Esophagus squamous epithelium (tissue), 5 donors: ENCODE data around the gene ZMIZ1. TPM values are rescaled to one million over a fixed set of nuclear protein-coding genes. Genes with fewer than 3 reads are reported as not detected.

ENCODE experiments used
- DNase-seq: peaks from one replicate; lab custom pipeline; 2025; lab: John Stamatoyannopoulos, UW
- H3K27ac ChIP-seq, 4 donors: fragments of 200-600 bp; sonication (generic); one replicate each; pipeline ENCODE4 v1.5.1; 2016 to 2019; ENCODE audit warnings: mild to moderate bottlenecking in 1 of 4
- H3K27me3 ChIP-seq, 4 donors: fragments of 200-600 bp; sonication (generic); 1 replicate in 3 of 4; 2 replicates in 1 of 4; pipeline versions ENCODE4 v1.5.1 to v1.6.0; 2017 to 2021; ENCODE audit warnings: antibody characterized with exemption in 1 of 4
- H3K36me3 ChIP-seq, 3 donors: fragments of 200-600 bp; sonication (generic); one replicate each; pipeline ENCODE4 v1.5.1; 2016 to 2019
- H3K4me1 ChIP-seq, 3 donors: fragments of 200-600 bp; sonication (generic); one replicate each; pipeline ENCODE4 v1.5.1; 2017 to 2019
- H3K4me3 ChIP-seq, 4 donors: fragments of 200-600 bp; sonication (generic); 1 replicate in 3 of 4; 2 replicates in 1 of 4; pipeline ENCODE4 v1.5.1; 2016 to 2019; ENCODE audit warnings: mild to moderate bottlenecking in 2 of 4, moderate library complexity in 1 of 4
- H3K9me3 ChIP-seq, 3 donors: fragments of 200-600 bp; sonication (generic); one replicate each; pipeline ENCODE4 v1.5.1; 2016 to 2019
- POLR2A ChIP-seq, 4 donors: fragments of 450-650 bp; IDR thresholded peaks; one replicate each; pipeline ENCODE4 v1.6.1; 2017; ENCODE audit warnings: antibody characterized with exemption in 4 of 4, mild to moderate bottlenecking in 4 of 4, moderate library complexity in 3 of 4
- WGBS, 2 donors: methylation state at CpG; one replicate each; pipeline ENCODE4 v1.1.5; 2018; 5-methylcytosine and 5-hydroxymethylcytosine counted together
- intact Hi-C: fragments of 100-400 bp; cut with DNase I; formaldehyde crosslinking; loops from one replicate; pipeline ENCODE4 v1.15.0; 2022
- total RNA-seq, 4 donors: library from RNA; depleted of rRNA; stranded (reverse); fragments of >200 nt; gene quantifications; one replicate each; pipeline ENCODE4 v1.1.0, GENCODE V29; 2016
- TF ChIP-seq, protein P1 (sequence below), 6 experiments: fragments of 450-650 bp in 4 of 6; fragments of 200-600 bp in 2 of 6; sonication (generic) in 2 of 6; IDR thresholded peaks; one replicate each; pipeline ENCODE4 v1.5.1; 2016 to 2019; ENCODE audit warnings: antibody characterized with exemption in 6 of 6, mild to moderate bottlenecking in 4 of 6, moderate library complexity in 4 of 6
- donor health status: DM: yes; HTN: yes; CAD: no.

Gene ZMIZ1
- total RNA-seq, 4 donors from 2014 or later = 28.2 to 79.5 (median 40.4) TPM

DNA sequence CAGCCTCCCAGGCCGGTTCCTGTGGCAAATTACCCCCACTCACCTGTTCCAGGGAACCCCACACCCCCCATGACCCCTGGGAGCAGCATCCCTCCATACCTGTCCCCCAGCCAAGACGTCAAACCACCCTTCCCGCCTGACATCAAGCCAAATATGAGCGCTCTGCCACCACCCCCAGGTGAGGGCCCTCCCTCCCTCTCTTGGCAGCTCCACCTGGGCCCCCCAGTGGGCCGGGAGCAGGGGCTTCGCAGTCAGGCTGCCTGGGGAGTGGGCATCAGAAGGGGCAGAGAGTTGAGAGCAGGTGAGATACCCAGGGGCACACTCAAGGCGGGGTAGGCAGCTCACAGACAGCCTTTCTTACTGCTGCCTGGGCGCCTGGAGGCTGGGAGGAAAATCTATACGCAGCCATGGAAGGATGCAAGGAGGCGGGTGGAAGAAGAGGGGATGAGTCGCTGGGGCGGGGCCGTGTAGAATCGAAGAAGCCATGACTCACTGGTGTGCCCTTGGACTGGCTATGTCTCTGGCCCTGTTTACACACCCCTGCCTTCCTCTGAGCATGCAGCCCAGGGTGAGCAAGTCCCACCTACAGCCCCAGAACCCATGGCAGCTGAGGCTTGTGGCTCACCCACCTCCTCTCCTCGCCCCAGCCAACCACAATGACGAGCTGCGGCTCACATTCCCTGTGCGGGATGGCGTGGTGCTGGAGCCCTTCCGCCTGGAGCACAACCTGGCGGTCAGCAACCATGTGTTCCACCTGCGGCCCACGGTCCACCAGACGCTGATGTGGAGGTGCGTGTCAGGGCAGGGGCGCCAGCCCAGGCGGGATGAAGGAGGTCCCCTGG, 229.9 kb downstream of the ZMIZ1 start:
- TF ChIP-seq POLR2A (IDR thresholded peaks at IDR 0.05) = no peak
- TF ChIP-seq, protein P1, sequence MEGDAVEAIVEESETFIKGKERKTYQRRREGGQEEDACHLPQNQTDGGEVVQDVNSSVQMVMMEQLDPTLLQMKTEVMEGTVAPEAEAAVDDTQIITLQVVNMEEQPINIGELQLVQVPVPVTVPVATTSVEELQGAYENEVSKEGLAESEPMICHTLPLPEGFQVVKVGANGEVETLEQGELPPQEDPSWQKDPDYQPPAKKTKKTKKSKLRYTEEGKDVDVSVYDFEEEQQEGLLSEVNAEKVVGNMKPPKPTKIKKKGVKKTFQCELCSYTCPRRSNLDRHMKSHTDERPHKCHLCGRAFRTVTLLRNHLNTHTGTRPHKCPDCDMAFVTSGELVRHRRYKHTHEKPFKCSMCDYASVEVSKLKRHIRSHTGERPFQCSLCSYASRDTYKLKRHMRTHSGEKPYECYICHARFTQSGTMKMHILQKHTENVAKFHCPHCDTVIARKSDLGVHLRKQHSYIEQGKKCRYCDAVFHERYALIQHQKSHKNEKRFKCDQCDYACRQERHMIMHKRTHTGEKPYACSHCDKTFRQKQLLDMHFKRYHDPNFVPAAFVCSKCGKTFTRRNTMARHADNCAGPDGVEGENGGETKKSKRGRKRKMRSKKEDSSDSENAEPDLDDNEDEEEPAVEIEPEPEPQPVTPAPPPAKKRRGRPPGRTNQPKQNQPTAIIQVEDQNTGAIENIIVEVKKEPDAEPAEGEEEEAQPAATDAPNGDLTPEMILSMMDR (IDR thresholded peaks at IDR 0.05) = no peak
- no peaks in the 10 kb centered on the region for H3K27me3 ChIP-seq
- no peaks in the 10 kb centered on the region for H3K9me3 ChIP-seq
- intact Hi-C loops = no loop called here
- WGBS, 2 donors = 51 to 71% methylated on average over 4 to 14 of the region's 27 CpGs
- peaks cover 66 to 100% (median 69%) of the 10 kb centered on the region in 3 donors for H3K36me3 ChIP-seq
- H3K4me1 ChIP-seq = peaks cover 17 to 38% (median 20%) of the 10 kb centered on the region in 3 donors
- DNase-seq = no peak
- H3K27ac ChIP-seq = peak overlapping the region; percentile 21 to 75 (median 68)
- H3K4me3 ChIP-seq = no peak overlapping the region

DNA sequence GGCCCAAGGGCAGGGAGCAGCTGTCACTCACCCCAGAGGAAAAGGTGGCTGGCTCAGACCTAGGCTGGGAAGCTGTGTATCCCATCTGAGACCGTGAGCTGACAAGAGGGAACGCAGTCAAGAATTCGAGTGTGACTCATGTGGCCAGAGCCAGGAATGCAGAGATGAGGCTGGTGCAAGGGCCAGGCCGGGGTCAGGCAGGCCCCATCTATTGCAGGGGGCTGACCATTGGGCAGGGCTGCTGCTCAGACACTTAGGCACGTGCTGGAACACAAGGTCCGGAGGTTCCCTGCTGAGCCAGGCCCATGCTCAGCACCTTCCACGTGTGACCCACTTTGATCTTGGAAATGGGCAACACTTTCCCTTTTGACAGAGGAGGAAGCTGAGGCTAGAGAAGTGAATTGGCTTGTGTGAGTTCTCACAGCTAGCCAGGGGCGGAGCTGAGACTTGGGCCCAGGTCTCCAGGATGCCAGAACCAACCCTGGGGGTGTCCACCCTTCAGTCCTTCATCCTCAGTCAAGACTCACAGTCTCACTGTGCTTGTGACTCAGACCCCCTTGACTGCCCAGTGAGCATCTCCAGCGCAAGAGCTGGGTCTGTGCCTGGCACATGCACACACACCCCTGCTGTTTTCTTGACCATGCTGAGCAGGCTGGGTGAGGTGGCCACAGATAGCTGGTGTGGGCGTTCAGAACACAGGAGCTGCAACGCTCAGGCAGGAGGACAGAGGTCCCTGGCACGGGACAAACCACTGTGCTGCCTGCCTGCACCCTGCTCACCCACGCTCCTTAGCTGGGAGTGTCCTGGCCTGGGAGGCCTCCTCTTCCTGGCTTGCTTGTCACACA, 230.9 kb downstream of the ZMIZ1 start:
- H3K27ac ChIP-seq = peak overlapping the region; percentile 21 to 75 (median 66)
- WGBS, 2 donors = 64 to 100% methylated on average over 1 to 8 of the region's 13 CpGs

DNA sequence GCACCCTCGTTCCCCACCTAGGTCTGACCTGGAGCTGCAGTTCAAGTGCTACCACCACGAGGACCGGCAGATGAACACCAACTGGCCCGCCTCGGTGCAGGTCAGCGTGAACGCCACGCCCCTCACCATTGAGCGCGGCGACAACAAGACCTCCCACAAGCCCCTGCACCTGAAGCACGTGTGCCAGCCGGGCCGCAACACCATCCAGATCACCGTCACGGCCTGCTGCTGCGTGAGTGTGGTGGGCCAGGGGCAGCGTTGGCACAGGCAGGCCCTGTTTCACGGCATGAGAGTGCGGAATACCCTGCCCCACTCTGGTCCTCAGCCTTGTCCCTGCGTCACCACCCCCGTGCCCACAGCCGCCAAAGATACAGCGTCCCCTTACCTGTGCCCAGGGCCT, 231.9 kb downstream of the ZMIZ1 start:
- DNase-seq = no peak
- Histone ChIP-seq H3K27ac (no peak overlapping the region), H3K9me3 (no peaks in the 10 kb centered on the region), H3K4me3 (no peak overlapping the region), H3K36me3 (peaks cover 79 to 100% (median 83%) of the 10 kb centered on the region in 3 donors), H3K4me1 (peaks cover 7 to 20% (median 15%) of the 10 kb centered on the region in 3 donors), H3K27me3 (no peaks in the 10 kb centered on the region)
- WGBS, 2 donors = 80 to 95% methylated on average over 6 to 19 of the region's 24 CpGs
- no peak for TF ChIP-seq POLR2A (IDR thresholded peaks at IDR 0.05)
- TF ChIP-seq, protein P1 (IDR thresholded peaks at IDR 0.05) = no peak
- intact Hi-C loops = no loop called here

More for the DNA sequence above, 230.9 kb downstream of the ZMIZ1 start:
- Histone ChIP-seq H3K4me3 (no peak overlapping the region), H3K4me1 (peaks cover 9 to 28% (median 15%) of the 10 kb centered on the region in 3 donors), H3K9me3 (no peaks in the 10 kb centered on the region), H3K27me3 (no peaks in the 10 kb centered on the region), H3K36me3 (peaks cover 74 to 100% (median 75%) of the 10 kb centered on the region in 3 donors)
- TF ChIP-seq POLR2A (IDR thresholded peaks at IDR 0.05) = no peak
- TF ChIP-seq, protein P1 (IDR thresholded peaks at IDR 0.05) = no peak
- intact Hi-C loops = no loop called here
- no peak for DNase-seq

DNA sequence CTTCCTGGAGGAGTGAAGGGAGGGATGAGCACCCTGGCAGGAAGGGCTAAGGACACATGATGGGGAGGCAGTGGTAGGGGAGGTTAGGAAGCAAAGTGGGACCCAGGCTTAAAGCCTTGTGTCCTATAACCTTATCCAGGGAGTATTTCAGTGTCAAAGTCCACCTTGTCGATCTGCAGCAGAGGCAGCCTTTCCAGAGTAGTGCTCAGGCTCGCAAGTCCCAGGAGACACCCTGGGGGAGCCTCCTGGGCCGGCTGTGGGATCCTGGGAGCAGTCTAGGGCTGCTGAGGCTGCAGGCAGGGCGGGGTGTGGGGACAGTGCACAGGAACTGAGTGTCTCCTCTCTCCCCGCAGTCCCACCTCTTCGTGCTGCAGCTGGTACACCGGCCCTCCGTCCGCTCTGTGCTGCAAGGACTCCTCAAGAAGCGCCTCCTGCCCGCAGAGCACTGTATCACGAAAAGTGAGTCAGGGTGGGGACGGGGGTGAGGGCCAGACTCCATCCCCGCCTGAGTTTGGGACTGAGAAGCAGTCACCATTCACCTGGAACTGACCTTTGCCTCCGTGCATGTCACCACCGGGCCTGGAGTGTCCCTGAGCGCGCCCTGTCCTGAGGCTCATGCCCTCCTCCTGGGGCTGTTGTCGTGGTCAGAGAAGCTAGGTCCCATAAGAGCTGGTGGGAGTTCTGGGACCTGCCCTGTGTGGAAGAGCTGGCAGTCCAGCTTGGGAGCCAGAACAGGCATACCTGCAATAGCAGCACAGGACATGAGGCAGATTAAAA, 233.2 kb downstream of the ZMIZ1 start:
- H3K36me3 ChIP-seq = peaks cover 80 to 100% (median 85%) of the 10 kb centered on the region in 3 donors

More for the DNA sequence above, 233.2 kb downstream of the ZMIZ1 start:
- Histone ChIP-seq H3K27me3 (no peaks in the 10 kb centered on the region), H3K4me1 (peaks cover 7 to 20% (median 15%) of the 10 kb centered on the region in 3 donors), H3K4me3 (no peak overlapping the region), H3K9me3 (no peaks in the 10 kb centered on the region), H3K27ac (no peak overlapping the region)
- 93 to 94% methylated on average over 3 to 7 of the region's 19 CpGs for WGBS, 2 donors
- no peak for DNase-seq
- no peak for TF ChIP-seq POLR2A (IDR thresholded peaks at IDR 0.05)
- TF ChIP-seq, protein P1 (IDR thresholded peaks at IDR 0.05) = no peak
- intact Hi-C loops = no loop called here
